GM18526 (cell line): ENCODE measurements around the gene ACTG2.

Source experiments
- POLR2A ChIP-seq: IDR thresholded peaks from 3 replicates; pipeline ENCODE4 v1.6.1; 2011; ENCODE audit not compliant: insufficient read length; ENCODE audit errors: extremely low read depth

The ACTG2 gene

GRCh38 chr2:73938718-73939352, 46.0 kb downstream of the ACTG2 start:
- no peak for TF ChIP-seq POLR2A

GRCh38 chr2:73939419-73939818, 46.6 kb downstream of the ACTG2 start:
- no peak for TF ChIP-seq POLR2A

DNA sequence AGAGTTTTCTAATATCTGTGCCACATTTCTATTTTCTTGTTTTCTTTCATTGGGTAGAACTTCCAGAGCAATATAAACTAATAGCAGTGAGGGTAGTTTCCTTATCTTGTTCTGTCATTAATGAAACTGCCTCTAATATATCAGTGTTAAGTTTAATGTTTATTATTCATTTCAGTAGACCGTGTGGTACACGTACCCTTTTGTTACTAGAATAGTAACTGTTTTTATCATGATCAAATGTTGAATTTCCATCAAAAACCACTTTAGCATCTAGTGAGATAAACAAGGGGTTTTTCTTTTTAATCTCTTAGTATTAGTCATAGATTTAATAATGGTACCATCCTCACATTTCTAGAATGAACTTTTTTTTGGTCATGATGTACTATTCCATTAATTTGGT, 49.9 kb downstream of the ACTG2 start:
- TF ChIP-seq POLR2A: no peak

DNA sequence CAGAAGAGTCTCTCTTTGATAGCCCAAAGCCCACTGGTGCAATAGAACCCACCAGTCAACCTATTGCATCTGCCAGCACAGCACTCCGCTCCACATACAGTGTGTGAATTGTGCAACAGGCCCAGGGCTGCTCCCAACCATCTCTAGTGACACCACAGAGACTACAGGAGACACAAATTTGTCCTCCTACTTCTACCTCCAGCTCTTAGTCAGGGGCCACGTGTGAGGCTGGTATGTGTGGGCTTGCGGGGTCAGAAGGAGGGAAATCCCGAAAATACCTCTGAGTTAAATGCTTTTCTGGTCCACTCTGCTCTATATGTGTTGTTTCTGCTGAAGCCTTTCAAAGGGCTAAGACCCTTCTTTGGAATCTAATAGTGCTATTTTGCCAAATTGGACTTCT, 51.9 kb downstream of the ACTG2 start:
- TF ChIP-seq POLR2A: no peak

GRCh38 chr2:73946215-73946614, 53.4 kb downstream of the ACTG2 start:
- TF ChIP-seq POLR2A: no peak

DNA sequence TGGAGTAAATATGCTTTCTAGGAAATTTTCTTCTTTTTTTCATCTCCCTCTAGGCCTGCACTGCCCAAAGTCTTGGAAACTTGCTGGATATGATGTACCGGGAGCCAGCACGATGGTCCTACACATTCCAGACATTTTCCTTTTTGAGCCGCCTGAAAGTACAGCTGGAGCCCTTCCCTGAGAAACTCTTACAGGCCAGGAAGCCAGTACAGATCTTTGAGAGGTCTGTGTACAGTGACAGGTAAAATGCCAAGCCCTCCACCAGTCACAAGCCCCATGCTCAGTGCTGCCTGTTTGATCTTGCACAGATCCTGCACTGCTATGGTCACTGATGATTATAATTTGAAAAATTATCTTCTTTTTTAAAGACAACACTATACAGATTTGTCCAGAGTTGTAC, 53.9 kb downstream of the ACTG2 start:
- TF ChIP-seq POLR2A: no peak

GRCh38 chr2:73947412-73948018, 54.7 kb downstream of the ACTG2 start:
- TF ChIP-seq POLR2A: no peak

GRCh38 chr2:73949802-73950201, 57.0 kb downstream of the ACTG2 start:
- TF ChIP-seq POLR2A: no peak

DNA sequence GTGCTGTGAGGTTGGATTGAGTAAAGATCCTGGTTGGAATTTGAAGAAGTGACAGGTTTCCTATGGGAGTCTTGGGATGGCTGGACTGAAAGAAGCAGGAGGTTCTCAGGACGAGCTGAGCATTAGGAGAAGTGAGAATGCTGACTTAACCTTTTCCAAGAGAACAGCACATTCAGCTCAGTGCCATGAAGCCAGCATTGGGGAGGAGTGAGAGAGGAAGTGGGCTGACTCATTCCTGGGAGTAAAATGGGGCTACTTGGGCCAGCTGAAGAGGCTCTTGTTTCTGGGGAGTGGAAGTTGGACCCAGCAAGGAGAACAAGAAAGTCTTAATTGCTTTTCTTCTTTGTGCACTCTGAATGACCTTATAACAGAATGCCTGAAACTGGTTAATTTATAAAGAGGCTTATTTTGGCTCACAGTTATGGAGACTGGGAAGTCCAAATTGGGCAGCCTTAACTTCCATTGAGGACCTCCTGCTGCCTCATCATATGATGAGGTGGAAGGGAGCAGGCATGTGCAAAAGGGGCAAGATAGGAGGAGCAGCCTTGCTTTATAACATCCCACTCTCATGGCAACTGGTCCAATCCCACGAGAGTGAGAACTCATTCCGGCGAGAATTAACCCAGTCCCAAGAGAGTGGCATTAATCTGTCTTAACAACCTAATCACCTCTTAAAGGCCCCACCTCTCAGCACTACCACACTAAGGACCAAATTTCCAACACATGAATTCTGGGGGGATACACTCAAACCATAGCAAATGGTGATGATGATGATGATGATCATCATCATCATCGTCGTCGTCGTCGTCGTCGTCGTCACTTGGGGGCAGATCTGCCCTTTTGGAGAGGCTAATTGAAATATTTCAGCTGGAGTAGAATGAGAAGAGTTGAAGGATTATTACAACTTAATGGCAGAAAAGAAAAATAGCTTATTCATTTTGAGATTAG, 60.0 kb downstream of the ACTG2 start:
- TF ChIP-seq POLR2A: no peak

DNA sequence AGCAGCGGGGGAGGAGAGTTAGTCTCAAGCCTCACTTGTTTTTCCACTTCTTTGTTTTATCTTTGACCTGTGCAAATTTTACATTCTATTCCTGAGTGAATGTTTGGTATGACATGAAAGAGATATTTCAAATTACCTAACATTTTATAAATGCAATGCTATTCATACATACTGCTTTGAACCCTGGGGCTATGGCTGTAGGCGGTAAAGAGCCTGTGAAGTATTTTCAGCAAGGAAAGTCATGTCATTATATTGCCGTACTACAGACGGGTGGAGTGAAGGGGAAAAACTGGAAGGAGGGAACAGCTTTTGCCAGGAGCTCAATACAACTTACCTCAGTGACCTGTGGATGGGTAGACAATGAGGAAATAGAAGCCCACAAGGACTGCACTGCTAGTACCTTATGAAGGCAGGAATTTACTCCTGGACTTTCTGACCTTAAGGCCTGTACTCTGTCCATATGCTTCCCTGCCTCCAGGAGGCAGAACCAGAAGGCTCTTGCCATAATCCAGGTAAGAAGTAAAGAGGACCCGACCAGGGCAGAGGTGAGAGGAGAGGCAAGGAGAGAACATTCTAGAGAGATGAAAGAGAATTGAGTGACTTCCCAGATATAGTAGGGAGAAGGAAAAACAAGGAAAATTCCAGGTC, 63.5 kb downstream of the ACTG2 start:
- no peak for TF ChIP-seq POLR2A

DNA sequence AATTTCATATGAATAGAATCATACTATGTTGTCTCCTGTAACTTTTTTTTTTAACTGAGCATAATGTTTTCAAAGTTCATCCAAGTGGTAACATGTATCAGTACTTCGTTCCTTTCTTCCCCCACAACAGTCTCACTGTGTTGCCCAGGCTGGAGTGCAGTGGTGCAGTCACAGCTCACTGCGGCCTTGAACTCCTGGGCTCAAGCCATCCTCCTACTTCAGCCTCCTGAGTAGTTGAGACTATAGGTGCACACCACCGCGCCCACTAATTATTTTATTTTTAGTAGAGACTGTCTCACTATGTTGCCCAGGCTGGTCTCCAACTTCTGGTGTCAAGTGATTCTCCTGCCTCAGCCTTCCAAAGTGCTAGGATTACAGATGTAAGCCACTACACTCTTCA, 68.5 kb downstream of the ACTG2 start:
- no peak for TF ChIP-seq POLR2A

GRCh38 chr2:73961823-73962615, 69.2 kb downstream of the ACTG2 start:
- TF ChIP-seq POLR2A: no peak

DNA sequence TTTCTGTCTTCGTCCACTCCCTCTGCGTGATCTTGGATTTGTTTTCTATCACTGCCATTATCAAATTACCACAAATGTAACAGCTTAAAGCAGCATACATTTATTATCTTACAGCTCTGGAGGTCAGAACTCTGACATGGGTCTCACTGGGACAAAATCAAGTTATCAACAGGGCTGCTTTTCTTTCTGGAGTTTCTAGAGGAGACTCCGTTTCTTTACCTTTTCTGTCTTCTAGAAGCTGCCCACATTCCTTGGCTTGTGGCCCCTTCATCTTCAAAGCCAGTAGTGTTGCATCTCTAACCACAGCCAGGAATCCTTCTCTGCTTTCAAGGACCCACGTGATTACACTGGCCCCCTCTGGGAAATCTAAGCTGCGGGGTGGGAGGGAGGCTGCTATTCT, 70.0 kb downstream of the ACTG2 start:
- TF ChIP-seq POLR2A: no peak

DNA sequence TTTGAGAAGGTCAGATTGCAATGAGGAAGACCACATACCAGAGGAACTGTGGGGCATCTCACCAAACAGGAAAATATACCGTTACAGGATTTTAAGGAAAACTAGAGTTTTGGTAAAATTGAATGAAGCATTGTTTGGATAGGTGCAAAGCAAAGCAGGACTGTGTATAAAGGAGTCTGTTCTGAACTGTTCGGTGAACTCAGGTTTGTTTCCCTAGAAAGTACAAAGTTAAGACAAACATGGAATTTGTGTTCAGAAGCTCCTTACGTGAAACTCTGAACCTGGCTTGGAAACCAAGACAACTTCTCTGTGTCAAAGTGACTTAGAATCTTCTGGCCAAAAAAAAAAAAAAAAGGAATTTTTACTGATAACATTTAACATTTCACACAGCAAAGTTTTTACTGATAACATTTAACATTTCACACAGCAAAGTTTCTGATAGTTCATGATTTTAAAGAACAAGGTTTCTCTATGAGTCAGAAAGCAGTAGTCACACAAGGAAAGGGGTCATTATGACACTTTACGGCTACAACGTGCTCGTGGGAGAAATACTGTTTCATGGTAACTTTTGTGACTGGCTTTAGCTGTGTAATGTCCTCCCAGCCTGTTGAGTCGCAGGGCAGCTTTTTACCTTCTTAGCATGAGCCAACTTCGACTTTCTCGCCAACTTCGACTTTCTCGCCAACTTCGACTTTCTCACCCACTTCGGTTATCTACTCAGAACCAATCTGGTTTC, 70.7 kb downstream of the ACTG2 start:
- no peak for TF ChIP-seq POLR2A
